Prostate gland (tissue), 1 donor: ENCODE results near the gene WASHC2C.
"Not testable (repeated sequence)": the region's sequence is repeated elsewhere in the genome, so short reads cannot be mapped to it uniquely, and the experiment has no call there.

Source experiments
- POLR2A ChIP-seq: fragments of 450-650 bp; IDR thresholded peaks from one replicate; pipeline ENCODE4 v1.6.1; 2016; ENCODE audit warnings: antibody characterized with exemption, mild to moderate bottlenecking
- POLR2AphosphoS5 ChIP-seq: sonication (generic); formaldehyde crosslinking; IDR thresholded peaks from one replicate; pipeline ENCODE4 v1.6.1; 2017; ENCODE audit warnings: antibody characterized with exemption

- TF ChIP-seq POLR2A, POLR2AphosphoS5: not testable (repeated sequence)
These were observed 63.8 kb downstream of the WASHC2C start for GRCh38 chr10:45790694-45791426.
